A172 (cell line): Measurements from ENCODE around the gene FANCM. TPM values are rescaled to one million over a fixed set of nuclear protein-coding genes. Genes with fewer than 3 reads are reported as not detected.

Experiments used
- DNase-seq: peaks from one replicate; pipeline ENCODE4 v3.0.0-alpha.2; 2015; ENCODE audit warnings: low spot score
- total RNA-seq: library from RNA; depleted of rRNA; stranded (reverse); fragments of >200 nt; shearing (Covaris generic); gene quantifications from 2 replicates; pipeline ENCODE4 v1.2.3, GENCODE V29; 2014; rRNA removed

Gene FANCM
- total RNA-seq, 1 experiment from 2014 or later: 4.3 TPM

DNA sequence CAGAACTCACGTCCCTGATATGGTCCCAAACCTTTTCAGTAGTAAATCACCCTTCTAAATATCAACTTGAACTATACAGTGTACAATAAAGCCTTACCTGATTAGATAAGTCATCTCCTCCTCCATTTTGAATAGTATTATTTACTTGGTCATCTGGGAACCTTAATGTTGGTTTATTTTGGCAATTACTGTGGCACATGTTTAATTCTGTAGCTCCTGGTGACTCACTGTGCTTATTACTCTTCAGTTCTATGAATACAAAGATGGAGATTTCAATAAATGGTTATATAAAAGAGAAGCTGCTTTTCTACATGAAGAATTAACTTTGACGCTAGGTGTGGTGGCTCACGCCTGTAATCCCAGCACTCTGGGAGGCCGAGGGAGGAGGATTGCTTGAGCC lies 91.8 kb downstream of the FANCM start:
- DNase-seq: no peak

DNA sequence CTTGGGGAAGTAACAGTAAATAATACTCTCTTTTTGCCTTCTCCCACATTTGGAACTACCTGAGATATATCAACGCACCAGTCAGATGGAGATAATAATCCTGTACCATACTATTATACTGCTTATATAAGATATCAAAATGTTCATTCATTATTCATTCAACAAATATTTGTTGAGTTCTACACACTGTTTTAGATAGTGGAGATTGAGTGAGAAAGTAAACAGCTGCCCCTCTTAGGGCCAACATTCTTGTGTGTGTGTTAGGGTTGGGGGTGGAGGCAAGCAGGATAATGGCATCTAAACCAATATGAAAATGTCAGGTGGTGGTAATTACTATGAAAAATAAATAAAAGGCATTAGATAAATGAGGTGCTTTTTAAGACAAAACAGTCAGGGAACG lies 103.3 kb downstream of the FANCM start:
- no peak for DNase-seq

DNA sequence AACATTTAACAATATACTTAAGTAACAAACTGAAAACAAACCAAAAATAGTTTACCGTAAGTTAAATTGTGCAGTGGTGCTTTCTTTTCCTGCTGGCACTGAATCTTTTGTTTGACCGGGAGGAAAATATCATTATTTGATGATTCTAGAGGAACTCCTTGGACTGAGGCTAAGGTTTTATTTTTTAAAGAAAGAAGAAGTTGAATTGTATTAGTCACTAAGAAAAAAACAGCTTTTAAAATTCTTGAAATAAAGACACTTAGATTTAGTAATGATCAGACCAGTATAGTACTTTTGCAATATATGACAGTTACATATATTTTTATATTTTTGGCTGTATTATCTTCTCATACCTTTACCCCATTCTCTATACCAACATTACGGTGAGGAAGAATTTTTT lies 107.0 kb downstream of the FANCM start:
- DNase-seq: no peak

DNA sequence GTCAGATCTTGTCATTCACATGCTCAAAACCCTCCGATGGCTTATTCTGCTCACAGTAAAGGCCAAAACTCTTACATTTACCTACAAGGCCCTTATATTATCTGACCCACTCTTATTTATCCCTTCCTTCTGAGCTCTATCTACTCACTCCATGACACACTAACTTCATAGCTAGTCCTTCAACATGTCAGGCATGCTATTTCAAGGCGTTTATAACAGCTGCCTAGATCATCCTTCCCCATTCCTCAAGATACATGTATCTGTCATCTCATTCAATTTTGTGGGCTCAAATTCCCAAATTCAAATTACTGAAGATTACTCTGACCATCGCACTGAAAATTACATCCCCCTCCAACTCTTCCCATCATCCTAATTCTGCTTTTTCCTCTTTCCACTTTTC lies 110.4 kb downstream of the FANCM start:
- DNase-seq: no peak

DNA sequence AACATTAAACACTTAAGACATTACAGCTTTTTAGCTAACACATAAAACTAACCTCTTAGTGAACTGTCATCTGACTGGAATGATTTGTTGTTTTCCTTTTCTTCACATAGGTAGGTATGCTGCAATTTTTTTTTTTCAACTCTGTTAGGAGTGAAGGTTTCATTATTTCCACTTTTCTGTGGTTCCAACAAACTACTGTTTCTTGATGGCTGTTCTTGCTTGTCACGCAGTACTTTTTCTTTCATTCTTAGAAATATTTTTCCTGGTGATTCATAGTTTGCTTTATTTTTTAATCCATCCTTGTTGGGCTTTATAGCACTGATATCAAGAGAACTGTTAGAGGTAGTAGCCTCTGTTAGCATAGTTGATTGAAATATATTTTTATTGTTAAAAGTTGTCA lies 111.0 kb downstream of the FANCM start:
- no peak for DNase-seq

DNA sequence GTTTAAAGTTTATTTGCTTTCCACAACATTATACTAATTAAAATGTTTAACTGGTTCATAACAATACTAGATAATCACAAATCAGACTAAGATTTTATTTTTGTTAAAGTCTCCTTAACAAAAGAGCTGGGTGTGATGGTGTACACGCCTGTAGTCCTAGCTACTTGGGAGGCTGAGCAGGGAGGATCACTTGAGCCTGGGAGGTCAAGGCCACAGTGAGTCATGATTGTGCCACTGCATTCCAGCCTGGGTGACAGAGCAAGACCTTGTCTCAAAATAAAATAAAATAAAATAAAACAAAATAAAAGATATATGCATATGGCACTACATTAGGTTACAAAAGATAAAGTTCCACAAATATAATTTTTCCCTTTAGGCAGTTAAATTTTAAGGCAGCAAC lies 111.7 kb downstream of the FANCM start:
- DNase-seq: no peak

DNA sequence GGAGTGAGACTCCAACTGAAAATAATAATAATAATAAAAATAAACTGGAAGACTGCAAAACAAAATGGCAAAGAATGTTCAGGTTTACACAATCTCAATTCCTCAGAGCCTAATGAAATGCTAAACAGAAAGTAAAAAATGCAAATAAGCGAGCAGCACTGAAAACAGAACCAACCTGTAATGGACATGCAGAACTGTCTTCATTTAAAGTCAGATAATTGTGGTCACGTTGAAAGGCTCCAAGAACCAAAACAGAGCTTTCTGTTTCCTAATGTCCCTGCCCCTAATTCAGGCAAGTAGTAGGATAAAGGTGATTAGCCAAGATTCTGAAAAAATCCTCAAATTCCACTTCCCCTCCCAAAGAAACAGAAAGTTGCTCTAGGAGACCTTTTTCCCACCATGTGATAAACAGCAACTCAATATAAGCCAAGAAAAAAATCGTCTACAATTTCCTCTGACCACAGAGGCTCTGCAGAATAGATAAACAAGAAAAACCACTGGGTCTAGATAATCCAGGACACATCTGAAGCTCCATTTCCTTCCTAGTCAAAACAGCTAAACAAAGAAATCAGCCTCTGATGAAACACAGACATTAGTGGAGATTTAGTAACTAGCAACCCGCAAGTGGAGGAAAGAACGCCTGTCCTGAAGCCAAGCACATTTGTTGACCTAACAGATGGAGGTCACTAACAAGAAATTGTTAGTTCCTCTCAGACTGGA lies 114.3 kb downstream of the FANCM start:
- peak; percentile 28 for DNase-seq

Other genes with a start within 250 kb of the FANCM start
- 2.7 and 2.8 TPM in 2 replicates for gene KLHL28, start 174.0 kb upstream of the FANCM start, total RNA-seq
- gene TOGARAM1, start 173.7 kb upstream of the FANCM start, total RNA-seq: 7.1 and 7.7 TPM in 2 replicates
- 19.4 and 20.0 TPM in 2 replicates for gene PRPF39, start 51.8 kb upstream of the FANCM start, total RNA-seq
- 70.3 and 87.9 TPM in 2 replicates for gene FKBP3, start 1.4 kb upstream of the FANCM start, total RNA-seq
- gene MIS18BP1, start 117.3 kb downstream of the FANCM start, total RNA-seq: 31.8 and 43.4 TPM in 2 replicates